H9 (cell line): Measurements from ENCODE around the gene SLC51B. TPM values are rescaled to one million over a fixed set of nuclear protein-coding genes. Genes with fewer than 3 reads are reported as not detected.

Experiments used
- DNase-seq: peaks from one replicate; pipeline ENCODE4 v3.0.0-alpha.2; 2017
- H2AFZ ChIP-seq: one replicate; pipeline ENCODE4 v1.6.1; 2013; ENCODE audit warnings: mild to moderate bottlenecking, low read length, control low read depth, moderate library complexity
- H2AK5ac ChIP-seq: 2 replicates; pipeline ENCODE4 v1.6.1; 2013; ENCODE audit warnings: low read length, control low read depth, mixed read lengths; ENCODE audit not compliant: insufficient read length
- H2BK120ac ChIP-seq: one replicate; pipeline ENCODE4 v1.6.1; 2013; ENCODE audit warnings: low read depth, mild to moderate bottlenecking, low read length, control low read depth, inconsistent platforms; ENCODE audit not compliant: poor library complexity, severe bottlenecking
- H2BK12ac ChIP-seq: 2 replicates; pipeline ENCODE4 v1.6.1; 2013; ENCODE audit warnings: low read length, control low read depth, mixed read lengths, low read depth; ENCODE audit not compliant: insufficient read length
- H2BK15ac ChIP-seq: 2 replicates; pipeline ENCODE4 v1.6.1; 2013; ENCODE audit warnings: low read depth, low read length, control low read depth
- H2BK20ac ChIP-seq: one replicate; pipeline ENCODE4 v1.6.1; 2013; ENCODE audit warnings: low read depth, mild to moderate bottlenecking, low read length, control low read depth, inconsistent platforms; ENCODE audit not compliant: poor library complexity, severe bottlenecking
- H2BK5ac ChIP-seq: 2 replicates; pipeline ENCODE4 v1.6.1; 2013; ENCODE audit warnings: low read length, control low read depth, mixed read lengths; ENCODE audit not compliant: insufficient read length
- H3K14ac ChIP-seq: 2 replicates; pipeline ENCODE4 v1.6.1; 2013; ENCODE audit warnings: low read length, control low read depth; ENCODE audit not compliant: insufficient read depth
- H3K18ac ChIP-seq: 2 replicates; pipeline ENCODE4 v1.6.1; 2013; ENCODE audit warnings: low read depth, mild to moderate bottlenecking, mixed read lengths, low read length, control low read depth; ENCODE audit not compliant: insufficient read length
- H3K23ac ChIP-seq: 2 replicates; pipeline ENCODE4 v1.6.1; 2013; ENCODE audit warnings: low read length, control low read depth, mixed read lengths, low read depth; ENCODE audit not compliant: insufficient read length
- H3K23me2 ChIP-seq: 2 replicates; pipeline ENCODE4 v1.6.1; 2013; ENCODE audit warnings: low read depth, mild to moderate bottlenecking, mixed read lengths, low read length, control low read depth; ENCODE audit not compliant: insufficient read length, poor library complexity, severe bottlenecking
- H3K27ac ChIP-seq: 2 replicates; pipeline ENCODE4 v1.5.1; 2013; ENCODE audit warnings: low read length, control low read depth, mixed read lengths, low read depth; ENCODE audit not compliant: insufficient read length
- H3K27me3 ChIP-seq: 2 replicates; pipeline ENCODE4 v1.6.1; 2013; ENCODE audit warnings: low read length, control low read depth, inconsistent platforms; ENCODE audit not compliant: insufficient read depth
- H3K4ac ChIP-seq: 2 replicates; pipeline ENCODE4 v1.6.1; 2013; ENCODE audit warnings: low read depth, mild to moderate bottlenecking, control low read depth, inconsistent platforms, low read length, moderate library complexity
- H3K4me1 ChIP-seq: 2 replicates; pipeline ENCODE4 v1.6.1; 2013; ENCODE audit warnings: low read length, control low read depth, inconsistent platforms; ENCODE audit not compliant: insufficient read depth
- H3K4me2 ChIP-seq: 2 replicates; pipeline ENCODE4 v1.6.1; 2013; ENCODE audit warnings: low read length, control low read depth, mixed read lengths; ENCODE audit not compliant: insufficient read length, insufficient read depth
- H3K56ac ChIP-seq: 2 replicates; pipeline ENCODE4 v1.6.1; 2013; ENCODE audit warnings: low read depth, mild to moderate bottlenecking, mixed read lengths, low read length, control low read depth; ENCODE audit not compliant: insufficient read length
- H3K79me1 ChIP-seq: 2 replicates; pipeline ENCODE4 v1.6.1; 2013; ENCODE audit warnings: low read depth, mild to moderate bottlenecking, moderate library complexity, low read length, control low read depth, inconsistent platforms; ENCODE audit not compliant: insufficient read depth, poor library complexity, severe bottlenecking
- H3K79me2 ChIP-seq: 2 replicates; pipeline ENCODE4 v1.6.1; 2013; ENCODE audit warnings: low read length, control low read depth, inconsistent platforms; ENCODE audit not compliant: insufficient read depth
- H3K9ac ChIP-seq: 2 replicates; pipeline ENCODE4 v1.6.1; 2013; ENCODE audit warnings: low read length, control low read depth, mixed read lengths; ENCODE audit not compliant: insufficient read length; ENCODE audit errors: extremely low read depth
- H3K9me3 ChIP-seq: one replicate; pipeline ENCODE4 v1.6.1; 2013; ENCODE audit warnings: low read depth, low read length, inconsistent platforms; ENCODE audit not compliant: control insufficient read depth
- H3T11ph ChIP-seq: one replicate; pipeline ENCODE4 v1.6.1; 2013; ENCODE audit warnings: mild to moderate bottlenecking, low read length, control low read depth, inconsistent platforms
- H4K20me1 ChIP-seq: one replicate; pipeline ENCODE4 v1.6.1; 2013; ENCODE audit not compliant: control insufficient read depth, insufficient read length, insufficient read depth
- H4K5ac ChIP-seq: 2 replicates; pipeline ENCODE4 v1.6.1; 2013; ENCODE audit warnings: low read depth, mild to moderate bottlenecking, mixed read lengths, low read length, control low read depth; ENCODE audit not compliant: insufficient read length
- H4K8ac ChIP-seq: replicated peaks from 2 replicates; pipeline ENCODE4 v1.6.1; 2013; ENCODE audit warnings: low read length, control low read depth, mixed read lengths, low read depth; ENCODE audit not compliant: insufficient read length
- H4K91ac ChIP-seq: 2 replicates; pipeline ENCODE4 v1.6.1; 2013; ENCODE audit warnings: low read depth, mild to moderate bottlenecking, moderate library complexity, mixed read lengths, low read length, control low read depth; ENCODE audit not compliant: insufficient read length
- H3K27ac Mint-ChIP-seq, 3 experiments: 2 replicates in 2 of 3; 3 replicates in 1 of 3; pipeline ENCODE4 v1.8.0; 2020 to 2021; ENCODE audit warnings: mixed read lengths in 3 of 3, mild to moderate bottlenecking in 1 of 3, moderate library complexity in 1 of 3
- H3K27me3 Mint-ChIP-seq: 2 replicates; pipeline ENCODE4 v1.8.0; 2021; ENCODE audit warnings: low read depth, mild to moderate bottlenecking, moderate library complexity, mixed read lengths
- H3K36me3 Mint-ChIP-seq, 3 experiments: 2 replicates in 2 of 3; 3 replicates in 1 of 3; pipeline ENCODE4 v1.8.0; 2020 to 2021; ENCODE audit warnings: low read depth in 3 of 3, mixed read lengths in 3 of 3; ENCODE audit not compliant: insufficient read depth in 1 of 3
- H3K4me1 Mint-ChIP-seq, 2 experiments: 2 replicates each; pipeline ENCODE4 v1.8.0; 2020; ENCODE audit warnings: mixed read lengths in 2 of 2
- H3K4me3 Mint-ChIP-seq, 2 experiments: 2 replicates in 1 of 2; 3 replicates in 1 of 2; pipeline ENCODE4 v1.8.0; 2020 to 2021; ENCODE audit warnings: mild to moderate bottlenecking in 2 of 2, mixed read lengths in 2 of 2, moderate library complexity in 1 of 2
- H3K9me3 Mint-ChIP-seq, 2 experiments: 2 replicates in 1 of 2; 3 replicates in 1 of 2; pipeline ENCODE4 v1.8.0; 2020; ENCODE audit warnings: mild to moderate bottlenecking in 2 of 2, mixed read lengths in 2 of 2, moderate library complexity in 1 of 2
- CTCF ChIP-seq: fragments of 200-600 bp; sonication (generic); conservative IDR thresholded peaks from 3 replicates; pipeline ENCODE4 v1.8.0; 2021; ENCODE audit warnings: antibody characterized with exemption, mild to moderate bottlenecking
- WGBS: extraction: QIAGEN DNeasy Blood & Tissue Kit; methylation state at CpG from one replicate; pipeline ENCODE4 v1.1.7; 2013; ENCODE audit warnings: missing lambda C conversion rate, low lambda C conversion rate, mixed read lengths; ENCODE audit not compliant: insufficient read length; ENCODE audit errors: extremely low coverage; 5-methylcytosine and 5-hydroxymethylcytosine counted together
- total RNA-seq: library from RNA; stranded (reverse); gene quantifications from 2 replicates; pipeline ENCODE4 v1.2.1, GENCODE V29; 2021

SLC51B gene
- total RNA-seq, 1 experiment from 2014 or later: not detected

GRCh38 chr15:65082303-65082953 is 37.2 kb downstream of the SLC51B start:
- H2BK120ac ChIP-seq: no peak overlapping the region
- no peak overlapping the region for H3K27ac ChIP-seq
- H2BK5ac ChIP-seq: no peak overlapping the region
- H2BK15ac ChIP-seq: no peak overlapping the region
- no peak overlapping the region for H2BK12ac ChIP-seq
- peaks cover 36% of the 10 kb centered on the region for H3K27me3 Mint-ChIP-seq
- no peak overlapping the region for H4K91ac ChIP-seq
- no peak overlapping the region for H3K56ac ChIP-seq
- peak overlapping the region in 1 of 2 experiments; percentile 66; a peak in 4 of 5 replicates for H3K4me3 Mint-ChIP-seq
- H3K14ac ChIP-seq: peak overlapping the region; percentile 12; the same call in 1 of the 2 replicates
- H3K23ac ChIP-seq: no peak overlapping the region
- peak overlapping the region; percentile 11 for H3K18ac ChIP-seq
- peaks cover 52 to 59% of the 10 kb centered on the region in 2 experiments for H3K4me1 Mint-ChIP-seq
- H3K27me3 ChIP-seq: no peaks in the 10 kb centered on the region
- no peak overlapping the region for H2BK20ac ChIP-seq
- WGBS: no CpG with 5 or more reads among the region's 7 CpGs
- no peak overlapping the region for H4K5ac ChIP-seq
- TF ChIP-seq CTCF: no peak
- no peaks in the 10 kb centered on the region for H3K79me1 ChIP-seq
- H2AFZ ChIP-seq: no peak overlapping the region
- peak overlapping the region; percentile 32 for H3K4me2 ChIP-seq
- H2AK5ac ChIP-seq: no peak overlapping the region
- no peak overlapping the region for H3K9ac ChIP-seq
- no peaks in the 10 kb centered on the region for H3K23me2 ChIP-seq
- no peak overlapping the region for H4K8ac ChIP-seq
- H3T11ph ChIP-seq: no peak overlapping the region
- H4K20me1 ChIP-seq: no peaks in the 10 kb centered on the region
- no peaks in the 10 kb centered on the region for H3K36me3 Mint-ChIP-seq
- H3K79me2 ChIP-seq: no peaks in the 10 kb centered on the region
- peak; percentile 70 for DNase-seq
- H3K9me3 Mint-ChIP-seq: no peaks in the 10 kb centered on the region; a peak in 2 of 5 replicates
- peak overlapping the region; percentile 2 to 74 (median 14); a peak in 4 of 7 replicates for H3K27ac Mint-ChIP-seq
- no peak overlapping the region for H3K4ac ChIP-seq
- H3K9me3 ChIP-seq: no peaks in the 10 kb centered on the region
- H3K4me1 ChIP-seq: peaks cover 16% of the 10 kb centered on the region; the same call in 1 of the 2 replicates
